ENCODE measurements around the gene NTNG2. TPM values are rescaled to one million over a fixed set of nuclear protein-coding genes. Genes with fewer than 3 reads are reported as not detected.

Gene NTNG2, protein sequence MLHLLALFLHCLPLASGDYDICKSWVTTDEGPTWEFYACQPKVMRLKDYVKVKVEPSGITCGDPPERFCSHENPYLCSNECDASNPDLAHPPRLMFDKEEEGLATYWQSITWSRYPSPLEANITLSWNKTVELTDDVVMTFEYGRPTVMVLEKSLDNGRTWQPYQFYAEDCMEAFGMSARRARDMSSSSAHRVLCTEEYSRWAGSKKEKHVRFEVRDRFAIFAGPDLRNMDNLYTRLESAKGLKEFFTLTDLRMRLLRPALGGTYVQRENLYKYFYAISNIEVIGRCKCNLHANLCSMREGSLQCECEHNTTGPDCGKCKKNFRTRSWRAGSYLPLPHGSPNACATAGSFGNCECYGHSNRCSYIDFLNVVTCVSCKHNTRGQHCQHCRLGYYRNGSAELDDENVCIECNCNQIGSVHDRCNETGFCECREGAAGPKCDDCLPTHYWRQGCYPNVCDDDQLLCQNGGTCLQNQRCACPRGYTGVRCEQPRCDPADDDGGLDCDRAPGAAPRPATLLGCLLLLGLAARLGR
- not detected for polyA plus RNA-seq (2012; ENCODE audit: missing spikeins)

DNA sequence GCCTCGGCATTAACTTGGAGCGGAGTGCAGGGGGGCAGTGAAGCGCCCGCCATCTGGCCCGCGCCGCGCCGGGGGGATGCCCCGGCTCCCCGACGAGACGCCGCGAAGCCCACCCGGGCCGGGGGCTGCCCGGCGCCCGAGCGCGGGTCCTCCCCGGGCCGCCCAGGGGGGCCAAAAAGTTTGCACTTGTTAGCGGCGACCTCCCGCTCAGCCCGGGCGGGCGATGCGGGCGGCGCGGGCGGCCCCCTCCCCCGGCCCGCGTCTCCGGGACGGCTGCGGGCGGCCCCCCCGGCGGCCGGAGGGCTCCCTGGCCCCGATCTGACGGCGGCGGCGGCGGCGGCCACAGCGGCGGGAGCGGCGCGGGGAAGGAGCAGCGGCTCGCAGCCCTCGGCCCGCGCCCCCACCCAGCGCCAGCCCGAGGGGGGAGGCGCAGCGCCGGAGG is at the start of gene NTNG2:
NTNG2 (plus strand) TSS at position 316 of the 442 bp plus-strand sequence. CDS start 4,774 bp downstream, outside the sequence.
- DNase-seq (ENCODE audit: insufficient read length) (no peak), FAIRE-seq (no peak)
- no peak for TF ChIP-seq POLR2AphosphoS5 (IDR thresholded peaks at IDR 0.05; ENCODE audit: low read depth, low read length)
- no peak for TF ChIP-seq TAF1 (IDR thresholded peaks at IDR 0.05; ENCODE audit: borderline replicate concordance, low read depth, low read length)
- no peak for TF ChIP-seq POLR2A (IDR thresholded peaks at IDR 0.05; ENCODE audit: low read depth, low read length)

DNA sequence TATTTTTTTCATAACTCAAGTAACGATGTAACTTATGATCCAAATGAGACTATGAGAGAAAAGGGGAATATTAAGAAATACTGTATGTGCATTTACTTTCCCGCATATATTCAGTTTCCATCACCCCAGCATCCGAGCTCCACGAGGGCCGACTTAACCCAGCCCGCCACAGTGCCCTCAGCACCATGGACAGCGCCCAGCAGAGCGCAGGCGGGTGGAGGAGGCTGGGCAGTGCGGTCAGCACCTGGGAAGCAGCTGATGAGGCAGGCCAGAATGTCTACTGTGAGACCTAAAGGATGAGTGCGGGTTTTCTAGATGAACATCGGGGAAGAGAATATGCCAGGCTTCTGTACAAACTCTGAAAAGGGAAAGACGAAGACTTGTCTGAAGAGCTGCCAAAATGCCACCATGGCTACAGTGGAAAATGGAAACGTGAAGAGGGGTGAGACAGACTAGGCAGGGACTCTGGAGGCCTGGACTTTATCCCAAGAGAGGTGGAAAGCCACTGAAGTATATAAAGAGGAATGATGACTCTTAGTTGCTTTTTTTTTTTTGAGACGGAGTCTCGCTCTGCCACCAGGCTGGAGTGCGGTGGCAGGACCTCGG is 47.7 kb upstream of the NTNG2 start:
- FAIRE-seq: no peak
- no peak for DNase-seq (ENCODE audit: insufficient read length)
- TF ChIP-seq TAF1 (IDR thresholded peaks at IDR 0.05; ENCODE audit: borderline replicate concordance, low read depth, low read length) (no peak), POLR2A (IDR thresholded peaks at IDR 0.05; ENCODE audit: low read depth, low read length) (no peak), POLR2AphosphoS5 (IDR thresholded peaks at IDR 0.05; ENCODE audit: low read depth, low read length) (no peak)

DNA sequence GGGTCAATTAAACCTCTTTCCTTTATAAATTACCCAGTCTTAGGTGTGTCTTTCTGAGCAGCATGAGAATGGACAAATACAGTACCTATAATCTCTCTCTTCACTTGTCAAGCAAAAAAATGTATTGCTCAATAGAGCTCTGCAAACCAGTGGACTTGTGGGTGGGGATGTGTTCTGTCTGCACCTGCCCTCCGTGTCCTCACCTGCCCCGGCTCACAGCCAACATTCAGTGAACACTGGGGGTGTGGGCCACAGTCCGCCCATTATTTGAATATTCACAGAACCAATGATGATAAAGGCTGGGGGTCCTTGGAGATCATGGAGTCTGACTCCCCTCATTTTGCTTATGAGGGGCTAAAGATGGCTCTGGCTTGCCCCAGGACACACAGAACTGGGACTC is 45.3 kb upstream of the NTNG2 start:
- DNase-seq (ENCODE audit: insufficient read length): no peak
- TF ChIP-seq POLR2AphosphoS5 (IDR thresholded peaks at IDR 0.05; ENCODE audit: low read depth, low read length): no peak
- no peak for TF ChIP-seq TAF1 (IDR thresholded peaks at IDR 0.05; ENCODE audit: borderline replicate concordance, low read depth, low read length)
- TF ChIP-seq POLR2A (IDR thresholded peaks at IDR 0.05; ENCODE audit: low read depth, low read length): no peak
- no peak for FAIRE-seq

DNA sequence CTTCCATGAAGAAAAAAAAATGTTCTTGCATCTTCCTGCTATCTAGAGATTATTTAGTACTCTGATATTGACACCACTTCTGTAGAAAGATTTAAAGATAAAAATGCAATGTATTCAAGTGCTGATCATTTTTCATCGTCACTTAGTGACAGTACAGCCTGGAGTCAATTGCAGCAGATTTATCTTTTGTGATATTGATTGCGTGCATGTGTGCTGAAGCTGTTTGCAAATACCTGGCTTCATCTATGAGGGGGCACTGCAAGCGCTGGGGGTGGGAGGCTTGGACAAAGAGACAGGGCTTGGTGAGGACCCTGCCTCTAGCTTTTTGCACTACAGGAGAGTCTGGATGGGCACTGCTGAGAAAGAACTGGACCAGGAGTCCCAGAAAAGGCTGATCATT is 44.2 kb upstream of the NTNG2 start:
- DNase-seq (ENCODE audit: insufficient read length) (no peak), FAIRE-seq (no peak)
- no peak for TF ChIP-seq POLR2A (IDR thresholded peaks at IDR 0.05; ENCODE audit: low read depth, low read length)
- no peak for TF ChIP-seq TAF1 (IDR thresholded peaks at IDR 0.05; ENCODE audit: borderline replicate concordance, low read depth, low read length)
- no peak for TF ChIP-seq POLR2AphosphoS5 (IDR thresholded peaks at IDR 0.05; ENCODE audit: low read depth, low read length)

DNA sequence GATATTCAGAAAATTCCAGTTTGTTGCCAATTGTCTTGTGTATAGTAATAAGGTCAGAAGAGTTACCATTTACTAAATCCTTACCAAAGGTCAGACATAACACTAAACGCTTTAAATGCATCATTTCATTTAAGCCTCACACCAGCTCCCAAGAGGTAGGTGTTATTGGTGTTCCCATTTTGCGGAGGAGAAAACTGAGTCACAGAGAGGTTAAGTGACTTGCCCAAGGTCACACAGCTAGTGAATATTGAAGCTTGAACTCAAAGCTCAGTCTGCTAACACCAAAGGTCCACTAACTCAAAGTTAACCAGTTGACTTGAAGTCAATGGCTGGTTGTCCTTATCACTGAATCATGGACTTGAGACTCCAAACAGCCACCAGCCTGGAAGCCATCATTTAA is 40.8 kb upstream of the NTNG2 start:
- FAIRE-seq: no peak
- no peak for TF ChIP-seq POLR2AphosphoS5 (IDR thresholded peaks at IDR 0.05; ENCODE audit: low read depth, low read length)
- TF ChIP-seq TAF1 (IDR thresholded peaks at IDR 0.05; ENCODE audit: borderline replicate concordance, low read depth, low read length): no peak
- no peak for TF ChIP-seq POLR2A (IDR thresholded peaks at IDR 0.05; ENCODE audit: low read depth, low read length)

DNA sequence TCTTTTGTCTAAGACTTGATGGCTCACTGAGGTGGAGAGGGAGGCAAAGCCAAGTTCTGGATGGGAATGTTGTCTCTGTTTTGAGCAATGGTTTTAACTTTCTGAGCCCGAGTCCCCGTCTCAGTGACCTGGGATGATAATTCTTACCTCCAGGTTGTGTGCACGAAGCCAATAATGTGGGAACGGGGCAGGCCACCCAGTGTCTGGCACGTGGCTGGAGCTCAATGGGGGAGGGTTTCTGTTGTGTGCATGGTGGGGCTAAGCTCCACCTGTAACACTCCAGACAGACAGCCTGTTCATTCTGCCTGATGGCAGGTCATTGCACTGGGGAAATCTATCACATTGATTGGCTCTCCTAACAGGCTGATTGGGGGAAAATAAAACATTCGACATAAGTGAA is 37.1 kb upstream of the NTNG2 start:
- TF ChIP-seq POLR2A (IDR thresholded peaks at IDR 0.05; ENCODE audit: low read depth, low read length) (no peak), TAF1 (IDR thresholded peaks at IDR 0.05; ENCODE audit: borderline replicate concordance, low read depth, low read length) (no peak), POLR2AphosphoS5 (IDR thresholded peaks at IDR 0.05; ENCODE audit: low read depth, low read length) (no peak)
- no peak for FAIRE-seq

More for the DNA sequence above, 40.8 kb upstream of the NTNG2 start:
- DNase-seq (ENCODE audit: insufficient read length): no peak

DNA sequence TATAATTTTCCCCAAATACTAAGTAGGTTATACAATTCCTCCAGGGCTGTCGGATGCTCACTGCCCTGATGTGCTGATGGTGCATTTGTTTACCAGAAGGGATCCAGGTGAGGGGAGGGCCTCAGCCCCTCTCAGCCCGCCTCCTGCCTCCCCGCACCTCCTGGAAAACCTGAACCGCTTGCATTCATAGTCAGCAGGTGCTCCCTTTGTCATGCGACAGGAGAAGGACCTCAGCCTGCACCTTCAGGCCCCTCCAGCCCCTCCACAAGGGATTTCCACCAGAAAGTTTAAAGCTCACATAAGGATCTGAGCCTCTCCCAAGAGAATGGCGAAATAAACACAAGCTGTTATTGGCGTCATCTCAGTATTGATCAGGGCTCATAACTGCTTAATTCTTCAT is 36.5 kb upstream of the NTNG2 start:
- FAIRE-seq: no peak
- TF ChIP-seq POLR2AphosphoS5 (IDR thresholded peaks at IDR 0.05; ENCODE audit: low read depth, low read length) (no peak), TAF1 (IDR thresholded peaks at IDR 0.05; ENCODE audit: borderline replicate concordance, low read depth, low read length) (no peak), POLR2A (IDR thresholded peaks at IDR 0.05; ENCODE audit: low read depth, low read length) (no peak)
- no peak for DNase-seq (ENCODE audit: insufficient read length)

More for the DNA sequence above, 37.1 kb upstream of the NTNG2 start:
- DNase-seq (ENCODE audit: insufficient read length): no peak

DNA sequence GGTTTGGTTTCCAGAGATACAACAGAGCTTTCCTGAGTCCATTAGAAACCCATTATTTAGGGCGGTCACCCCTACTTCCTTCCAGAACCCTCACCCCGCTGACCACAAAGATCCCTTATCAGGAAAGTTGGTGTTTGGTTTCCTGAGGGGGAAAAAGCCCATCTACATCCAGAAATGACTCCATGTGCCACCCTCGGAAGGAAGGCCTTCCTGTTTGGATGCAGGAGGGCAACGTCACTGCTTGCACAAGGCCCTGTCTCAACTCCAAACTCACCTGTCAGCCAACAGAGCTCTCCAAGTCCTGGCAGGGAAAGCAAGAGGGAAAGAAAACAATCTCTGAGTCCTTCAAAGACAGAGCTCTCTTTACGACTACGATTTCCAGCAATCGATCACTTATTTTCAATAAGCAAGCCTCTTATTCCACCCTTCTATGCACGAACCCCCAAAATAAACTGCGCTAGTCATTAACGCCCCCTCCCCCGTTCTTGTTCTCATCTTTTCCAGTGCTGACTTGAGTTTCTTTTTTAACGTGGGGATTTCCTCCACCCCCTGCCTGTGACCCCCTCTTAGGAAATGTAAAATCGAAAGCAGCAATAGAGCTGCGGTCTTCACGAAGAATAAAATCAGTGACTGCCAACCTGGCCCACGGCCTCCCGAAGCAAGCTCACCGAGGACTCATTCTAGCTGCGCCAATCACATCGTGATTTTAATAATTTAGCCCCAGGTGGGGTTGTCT is 35.7 kb upstream of the NTNG2 start:
- peak; percentile 37 for DNase-seq (ENCODE audit: insufficient read length)
- FAIRE-seq: no peak
- TF ChIP-seq TAF1 (IDR thresholded peaks at IDR 0.05; ENCODE audit: borderline replicate concordance, low read depth, low read length): no peak
- TF ChIP-seq POLR2A (IDR thresholded peaks at IDR 0.05; ENCODE audit: low read depth, low read length): no peak
- TF ChIP-seq POLR2AphosphoS5 (IDR thresholded peaks at IDR 0.05; ENCODE audit: low read depth, low read length): no peak

DNA sequence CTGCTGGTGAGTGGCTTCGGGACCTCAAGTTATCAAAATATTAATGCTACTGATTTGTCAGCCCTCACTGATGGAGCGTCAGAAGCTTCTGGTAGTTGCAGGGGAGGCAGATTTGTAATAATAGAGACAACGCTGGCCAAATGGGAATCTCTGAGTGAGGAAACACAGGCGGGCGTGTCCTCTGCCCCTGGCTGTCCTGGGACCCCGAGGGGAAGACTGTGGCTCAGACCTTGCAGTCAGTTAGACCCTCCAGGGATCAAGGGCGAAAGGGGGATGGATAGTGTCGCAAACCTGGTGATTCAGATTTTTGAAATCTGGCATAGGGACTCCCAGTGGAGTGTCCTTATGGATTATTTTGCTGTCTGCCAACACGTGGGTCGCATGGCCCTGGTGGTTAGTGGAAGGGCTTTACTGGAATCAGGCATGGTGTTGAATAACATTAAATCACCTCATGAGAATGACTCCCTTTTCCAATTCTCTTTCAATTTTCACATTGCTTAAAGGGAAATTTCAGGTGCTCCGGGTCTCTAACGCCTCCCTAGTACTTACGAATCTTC is 35.1 kb upstream of the NTNG2 start:
- DNase-seq (ENCODE audit: insufficient read length) (no peak), FAIRE-seq (no peak)
- TF ChIP-seq TAF1 (IDR thresholded peaks at IDR 0.05; ENCODE audit: borderline replicate concordance, low read depth, low read length): no peak
- TF ChIP-seq POLR2AphosphoS5 (IDR thresholded peaks at IDR 0.05; ENCODE audit: low read depth, low read length): no peak
- no peak for TF ChIP-seq POLR2A (IDR thresholded peaks at IDR 0.05; ENCODE audit: low read depth, low read length)

DNA sequence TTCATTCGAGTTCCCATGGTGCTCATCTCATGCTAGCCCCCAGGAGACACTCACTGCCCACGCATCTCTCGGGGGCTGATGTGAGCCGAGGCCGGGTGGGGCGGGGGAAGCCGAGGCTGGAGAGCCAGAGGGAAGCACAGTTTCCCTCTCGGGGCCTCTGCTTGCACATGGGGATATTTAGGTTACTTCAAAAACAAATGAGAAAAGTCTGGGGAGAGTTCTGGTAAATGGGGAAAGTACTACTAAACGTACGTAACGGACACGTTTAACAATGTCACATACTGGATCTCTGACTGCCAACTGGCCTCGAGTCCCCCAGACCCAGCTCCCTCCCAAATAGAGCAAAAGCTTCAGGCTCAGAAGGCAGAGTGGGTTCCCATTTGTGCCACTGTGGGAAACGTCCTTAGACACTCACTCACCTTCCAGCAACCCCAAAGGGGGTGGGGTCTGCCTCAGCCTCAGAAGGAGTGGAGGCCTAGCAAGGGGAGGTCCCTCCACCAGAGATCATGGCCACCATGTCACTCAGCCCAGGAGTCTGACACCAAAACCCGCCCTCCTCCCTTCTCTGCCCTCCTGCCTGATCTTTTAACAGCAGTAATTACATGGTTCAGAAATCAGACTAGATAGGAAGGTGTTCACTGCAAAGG is 33.8 kb upstream of the NTNG2 start:
- TF ChIP-seq TAF1 (IDR thresholded peaks at IDR 0.05; ENCODE audit: borderline replicate concordance, low read depth, low read length) (no peak), POLR2A (IDR thresholded peaks at IDR 0.05; ENCODE audit: low read depth, low read length) (no peak), POLR2AphosphoS5 (IDR thresholded peaks at IDR 0.05; ENCODE audit: low read depth, low read length) (no peak)
- FAIRE-seq (no peak), DNase-seq (ENCODE audit: insufficient read length) (no peak)
